GM23338 (cell line): ENCODE measurements around the gene PIP5K1C. TPM values are rescaled to one million over a fixed set of nuclear protein-coding genes. Genes with fewer than 3 reads are reported as not detected.

Source experiments
- ATAC-seq: fragments of 200-7000 bp; cut with Tn5 transposase; 3 replicates; pipeline ENCODE4 v1.9.1; 2020
- DNase-seq: peaks from one replicate; pipeline ENCODE4 v3.0.0-alpha.2; 2015; ENCODE audit warnings: low spot score
- H2AFZ ChIP-seq: fragments of 200-600 bp; sonication (generic); 2 replicates; pipeline ENCODE4 v1.8.0; 2016; ENCODE audit warnings: antibody characterized with exemption, mild to moderate bottlenecking, moderate library complexity
- H3F3A ChIP-seq: fragments of 200-600 bp; sonication (generic); replicated peaks from 2 replicates; pipeline ENCODE4 v1.8.0; 2017; ENCODE audit warnings: antibody characterized with exemption, mixed run types, low read depth
- H3K27ac ChIP-seq: fragments of 200-600 bp; sonication (generic); 2 replicates; pipeline ENCODE4 v1.6.1; 2016; ENCODE audit warnings: low read depth
- H3K27me3 ChIP-seq: fragments of 200-600 bp; sonication (generic); 2 replicates; pipeline ENCODE4 v1.8.0; 2016; ENCODE audit warnings: mild to moderate bottlenecking, mixed run types, moderate library complexity; ENCODE audit not compliant: insufficient read depth
- H3K36me3 ChIP-seq: fragments of 200-600 bp; sonication (generic); 2 replicates; pipeline ENCODE4 v1.8.0; 2016; ENCODE audit warnings: mild to moderate bottlenecking; ENCODE audit not compliant: insufficient read depth
- H3K4me1 ChIP-seq: fragments of 200-600 bp; sonication (generic); 2 replicates; pipeline ENCODE4 v1.8.0; 2016; ENCODE audit warnings: mild to moderate bottlenecking, moderate library complexity; ENCODE audit not compliant: insufficient read depth
- H3K4me2 ChIP-seq: fragments of 200-600 bp; sonication (generic); 2 replicates; pipeline ENCODE4 v1.7.1; 2017; ENCODE audit warnings: mixed run types
- H3K4me3 ChIP-seq: fragments of 200-600 bp; sonication (generic); 2 replicates; pipeline ENCODE4 v1.6.1; 2016; ENCODE audit warnings: mixed run types
- H3K79me2 ChIP-seq: fragments of 200-600 bp; sonication (generic); replicated peaks from 2 replicates; pipeline ENCODE4 v1.8.0; 2017; ENCODE audit warnings: mild to moderate bottlenecking; ENCODE audit not compliant: insufficient read depth
- H3K9me2 ChIP-seq: fragments of 200-600 bp; sonication (generic); 2 replicates; pipeline ENCODE4 v1.8.0; 2017; ENCODE audit not compliant: insufficient read depth
- H4K20me1 ChIP-seq: fragments of 200-600 bp; sonication (generic); replicated peaks from 2 replicates; pipeline ENCODE4 v1.8.0; 2017; ENCODE audit warnings: mild to moderate bottlenecking; ENCODE audit not compliant: insufficient read depth
- H3K27ac Mint-ChIP-seq: 2 replicates; pipeline ENCODE4 v1.8.0; 2020; ENCODE audit warnings: inconsistent platforms, mild to moderate bottlenecking, moderate library complexity, mixed read lengths
- H3K27me3 Mint-ChIP-seq: 3 replicates; pipeline ENCODE4 v1.8.0; 2022; ENCODE audit warnings: low read depth, mild to moderate bottlenecking, moderate library complexity, mixed read lengths, inconsistent platforms; ENCODE audit not compliant: insufficient read depth, poor library complexity
- H3K36me3 Mint-ChIP-seq: 3 replicates; pipeline ENCODE4 v1.8.0; 2021; ENCODE audit warnings: low read depth, mild to moderate bottlenecking, inconsistent platforms, moderate library complexity, mixed read lengths
- H3K4me1 Mint-ChIP-seq: 3 replicates; pipeline ENCODE4 v1.8.0; 2020; ENCODE audit warnings: mild to moderate bottlenecking, inconsistent platforms, mixed read lengths
- H3K4me3 Mint-ChIP-seq: 3 replicates; pipeline ENCODE4 v1.8.0; 2021; ENCODE audit warnings: moderate library complexity, mild to moderate bottlenecking, inconsistent platforms, mixed read lengths
- H3K9me3 Mint-ChIP-seq: 3 replicates; pipeline ENCODE4 v1.8.0; 2020; ENCODE audit warnings: moderate library complexity, mild to moderate bottlenecking, inconsistent platforms, mixed read lengths
- CREB1 ChIP-seq: fragments of 250-450 bp; sonication (Bioruptor Pico); IDR thresholded peaks from 2 replicates; pipeline ENCODE4 v1.5.0; 2020; ENCODE audit warnings: low read depth, mild to moderate bottlenecking, moderate library complexity
- CTCF ChIP-seq, 2 experiments: fragments of 200-600 bp in 1 of 2; sonication (generic) in 1 of 2; conservative IDR thresholded peaks; 2 replicates each; pipeline versions ENCODE4 v1.5.1 to v1.6.1; 2016 to 2017; ENCODE audit warnings: antibody characterized with exemption in 2 of 2, low read depth in 2 of 2, mild to moderate bottlenecking in 2 of 2, moderate library complexity in 1 of 2
- ETS1 ChIP-seq: IDR thresholded peaks from 2 replicates; pipeline ENCODE4 v1.6.1; 2016; ENCODE audit warnings: antibody characterized with exemption
- EZH2 ChIP-seq: fragments of 200-600 bp; sonication (generic); IDR thresholded peaks from one replicate; pipeline ENCODE4 v1.8.0; 2017; ENCODE audit warnings: antibody characterized with exemption, mild to moderate bottlenecking, low read depth; ENCODE audit not compliant: unreplicated experiment
- EZH2phosphoT487 ChIP-seq: fragments of 200-600 bp; sonication (generic); IDR thresholded peaks from one replicate; pipeline ENCODE4 v1.8.1; 2018; ENCODE audit warnings: antibody characterized with exemption; ENCODE audit not compliant: unreplicated experiment
- JUNB ChIP-seq: IDR thresholded peaks from one replicate; pipeline ENCODE4 v1.6.1; 2016; ENCODE audit warnings: antibody characterized with exemption; ENCODE audit not compliant: unreplicated experiment
- NANOG ChIP-seq: IDR thresholded peaks from 2 replicates; pipeline ENCODE4 v1.6.1; 2016; ENCODE audit warnings: antibody characterized with exemption, borderline replicate concordance
- POLR2AphosphoS5 ChIP-seq: IDR thresholded peaks from 2 replicates; pipeline ENCODE4 v1.6.1; 2016; ENCODE audit warnings: antibody characterized with exemption, low read depth
- REST ChIP-seq: IDR thresholded peaks from one replicate; pipeline ENCODE4 v1.6.1; 2018; ENCODE audit warnings: antibody characterized with exemption; ENCODE audit not compliant: unreplicated experiment
- STAT1 ChIP-seq: IDR thresholded peaks from one replicate; pipeline ENCODE4 v1.6.1; 2016; ENCODE audit warnings: antibody characterized with exemption; ENCODE audit not compliant: unreplicated experiment
- ZNF114 ChIP-seq: fragments of 250-450 bp; sonication (Bioruptor Pico); IDR thresholded peaks from 2 replicates; pipeline ENCODE4 v1.5.0; 2020; ENCODE audit warnings: mild to moderate bottlenecking, moderate library complexity
- ZNF331 ChIP-seq: fragments of 250-450 bp; sonication (Bioruptor Pico); IDR thresholded peaks from 2 replicates; pipeline ENCODE4 v1.5.0; 2020; ENCODE audit warnings: low read depth, mild to moderate bottlenecking, moderate library complexity
- ZNF462 ChIP-seq: fragments of 250-450 bp; sonication (Bioruptor Pico); IDR thresholded peaks from 2 replicates; pipeline ENCODE4 v1.5.0; 2020; ENCODE audit warnings: mild to moderate bottlenecking, moderate library complexity
- polyA plus RNA-seq: library from polyadenylated mRNA; unstranded; fragments of >200 nt; fragmentation: Nextera tagmentation; extraction: Ambion mirVana; gene quantifications from 2 replicates; pipeline ENCODE4 v1.2.1, GENCODE V29; 2016
- total RNA-seq: library from RNA; depleted of rRNA; stranded (reverse); fragments of >200 nt; shearing (Covaris generic); gene quantifications from 2 replicates; pipeline ENCODE4 v1.2.3, GENCODE V29; 2014

PIP5K1C gene
- total and polyA plus RNA-seq, 2 experiments from 2014 or later, result 11.8 to 46.7 TPM

GRCh38 chr19:3697094-3697493 lies 3.2 kb downstream of the PIP5K1C start (continued):
- TF ChIP-seq EZH2, result no peak
- no peak for TF ChIP-seq JUNB
- TF ChIP-seq ZNF331 (CRISPR knock-in tag), result no peak

GRCh38 chr19:3696660-3696995 lies 3.6 kb downstream of the PIP5K1C start:
- Mint-ChIP-seq H3K27me3 (peaks cover 5% of the 10 kb centered on the region), H3K27ac (no peak overlapping the region), H3K36me3 (no peaks in the 10 kb centered on the region), H3K9me3 (peaks cover 3% of the 10 kb centered on the region; the same call in 1 of the 3 replicates), H3K4me1 (no peaks in the 10 kb centered on the region; the same call in 2 of the 3 replicates), H3K4me3 (no peak overlapping the region)
- no peaks in the 10 kb centered on the region for H3K36me3 ChIP-seq
- no peak overlapping the region for H3K4me2 ChIP-seq
- H3K79me2 ChIP-seq, result peaks cover 63% of the 10 kb centered on the region
- H3K4me3 ChIP-seq, result no peak overlapping the region
- peaks cover 3% of the 10 kb centered on the region; the same call in 1 of the 2 replicates for H4K20me1 ChIP-seq
- no peak for DNase-seq
- H3K27me3 ChIP-seq, result no peaks in the 10 kb centered on the region
- H3K27ac ChIP-seq, result no peak overlapping the region
- H3K9me2 ChIP-seq, result no peaks in the 10 kb centered on the region
- no peak for TF ChIP-seq NANOG
- TF ChIP-seq EZH2, result no peak
- no peak for TF ChIP-seq ETS1
- TF ChIP-seq JUNB, result no peak
- no peak for TF ChIP-seq ZNF114 (CRISPR knock-in tag)
- no peak for TF ChIP-seq CREB1
- no peak for TF ChIP-seq EZH2phosphoT487
- TF ChIP-seq ZNF331 (CRISPR knock-in tag), result no peak
- no peak for TF ChIP-seq ZNF462 (CRISPR knock-in tag)
- TF ChIP-seq POLR2AphosphoS5, result no peak
- TF ChIP-seq CTCF (conservative IDR thresholded peaks at IDR 0.05; ENCODE audit: low read depth in 2 of 2), result no peak
- no peak for TF ChIP-seq REST
- no peak for TF ChIP-seq STAT1
- no peak for ATAC-seq
- 0 out of 2 replicates have a peak, but pooled peaks cover 3% of the 10 kb centered on the region for H3F3A ChIP-seq
- no peak overlapping the region for H2AFZ ChIP-seq
- peaks cover 3% of the 10 kb centered on the region; the same call in 1 of the 2 replicates for H3K4me1 ChIP-seq
